Spleen (tissue), 7 donors: ENCODE data around the gene CDYL2.

Experiments used
- POLR2A ChIP-seq, 3 donors: fragments of 450-650 bp; IDR thresholded peaks; one replicate each; pipeline ENCODE4 v1.5.1; 2017; ENCODE audit warnings: antibody characterized with exemption in 3 of 3, mild to moderate bottlenecking in 1 of 3
- POLR2AphosphoS5 ChIP-seq, 3 donors: sonication (generic); formaldehyde crosslinking; IDR thresholded peaks; one replicate each; pipeline ENCODE4 v1.5.1; 2017; ENCODE audit warnings: antibody characterized with exemption in 3 of 3
- TF ChIP-seq, protein P1 (sequence below), 11 experiments: fragments of 200-600 bp in 7 of 11; fragments of 450-650 bp in 4 of 11; sonication (generic) in 4 of 11; IDR thresholded peaks in 8 of 11; conservative IDR thresholded peaks in 3 of 11; 1 replicate in 7 of 11; 2 replicates in 4 of 11; pipeline versions ENCODE4 v1.4.0 to v1.8.0; 2016 to 2021; ENCODE audit warnings: antibody characterized with exemption in 11 of 11, inconsistent platforms in 4 of 11, mild to moderate bottlenecking in 1 of 11
- donor health status: DM: no; HTN: no; CAD: no; lungs with moderate emphysema.
- donor health status: DM: no; HTN: no; CAD: no.
- donor health status: DM: no; HTN: no; CAD: no.

DNA sequence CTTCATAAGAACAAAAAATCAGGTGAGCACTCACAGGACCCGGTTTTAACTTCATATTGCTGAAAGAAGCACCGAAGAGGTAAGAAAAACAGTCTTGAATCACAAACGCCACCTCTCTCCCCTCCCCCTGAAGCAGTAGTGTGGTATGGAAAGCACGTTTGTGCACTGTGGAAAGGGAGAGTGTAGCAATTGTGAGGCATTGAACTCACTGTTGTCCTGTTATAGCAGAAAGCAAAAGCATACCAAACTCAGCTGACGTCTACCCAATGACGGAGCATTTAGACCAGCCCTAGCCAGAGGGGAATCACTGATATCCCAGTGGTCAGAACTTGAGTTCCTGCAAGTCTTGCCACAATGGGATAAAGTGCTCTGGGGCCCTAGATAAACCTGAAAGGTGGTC, 164.8 kb downstream of the CDYL2 start:
- TF ChIP-seq, protein P1, sequence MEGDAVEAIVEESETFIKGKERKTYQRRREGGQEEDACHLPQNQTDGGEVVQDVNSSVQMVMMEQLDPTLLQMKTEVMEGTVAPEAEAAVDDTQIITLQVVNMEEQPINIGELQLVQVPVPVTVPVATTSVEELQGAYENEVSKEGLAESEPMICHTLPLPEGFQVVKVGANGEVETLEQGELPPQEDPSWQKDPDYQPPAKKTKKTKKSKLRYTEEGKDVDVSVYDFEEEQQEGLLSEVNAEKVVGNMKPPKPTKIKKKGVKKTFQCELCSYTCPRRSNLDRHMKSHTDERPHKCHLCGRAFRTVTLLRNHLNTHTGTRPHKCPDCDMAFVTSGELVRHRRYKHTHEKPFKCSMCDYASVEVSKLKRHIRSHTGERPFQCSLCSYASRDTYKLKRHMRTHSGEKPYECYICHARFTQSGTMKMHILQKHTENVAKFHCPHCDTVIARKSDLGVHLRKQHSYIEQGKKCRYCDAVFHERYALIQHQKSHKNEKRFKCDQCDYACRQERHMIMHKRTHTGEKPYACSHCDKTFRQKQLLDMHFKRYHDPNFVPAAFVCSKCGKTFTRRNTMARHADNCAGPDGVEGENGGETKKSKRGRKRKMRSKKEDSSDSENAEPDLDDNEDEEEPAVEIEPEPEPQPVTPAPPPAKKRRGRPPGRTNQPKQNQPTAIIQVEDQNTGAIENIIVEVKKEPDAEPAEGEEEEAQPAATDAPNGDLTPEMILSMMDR (IDR thresholded peaks at IDR 0.05 in 8 of 11, conservative IDR thresholded peaks at IDR 0.05 in 3 of 11) = no peak
- TF ChIP-seq POLR2AphosphoS5 (IDR thresholded peaks at IDR 0.05) (no peak), POLR2A (IDR thresholded peaks at IDR 0.05) (no peak)
